GM18511 (cell line): Measurements from ENCODE around the gene BCR.

Source experiments
- ATAC-seq: cut with Tn5 transposase; IDR thresholded peaks from one replicate; pipeline ENCODE4 v1.9.1; 2021; ENCODE audit warnings: mild to moderate bottlenecking, moderate library complexity; ENCODE audit not compliant: unreplicated experiment

The BCR gene

GRCh38 chr22:23272834-23273233 is 92.5 kb downstream of the BCR start:
- no peak for ATAC-seq

DNA sequence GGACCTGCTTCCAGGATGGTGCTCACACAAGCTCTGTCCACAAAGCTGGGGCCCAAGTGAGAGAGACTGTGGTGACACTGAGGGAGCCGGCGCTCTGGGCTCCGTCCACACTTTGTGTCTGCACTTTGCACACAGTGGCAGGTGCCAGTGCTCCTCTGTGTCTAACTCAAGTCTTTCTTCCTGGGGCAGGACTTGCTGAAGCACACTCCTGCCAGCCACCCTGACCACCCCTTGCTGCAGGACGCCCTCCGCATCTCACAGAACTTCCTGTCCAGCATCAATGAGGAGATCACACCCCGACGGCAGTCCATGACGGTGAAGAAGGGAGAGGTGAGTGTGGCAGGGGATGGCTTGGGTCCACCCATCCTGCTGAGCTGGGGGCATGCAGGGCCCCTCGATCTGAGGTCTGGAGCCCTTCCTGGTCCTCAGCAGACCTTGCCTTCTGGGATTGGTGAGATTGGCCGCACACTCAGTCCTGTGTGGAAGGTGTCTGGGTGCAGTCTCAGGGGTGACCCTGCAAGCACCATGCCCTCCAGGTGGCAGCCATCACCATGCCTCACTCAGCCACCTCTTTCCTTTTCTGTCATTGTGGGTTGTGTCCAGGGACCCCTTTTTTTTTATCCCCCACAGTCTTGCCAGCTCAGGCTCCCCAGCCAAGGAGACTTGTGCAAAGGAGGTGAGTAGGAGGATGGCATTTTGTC is 93.3 kb downstream of the BCR start:
- ATAC-seq: no peak

DNA sequence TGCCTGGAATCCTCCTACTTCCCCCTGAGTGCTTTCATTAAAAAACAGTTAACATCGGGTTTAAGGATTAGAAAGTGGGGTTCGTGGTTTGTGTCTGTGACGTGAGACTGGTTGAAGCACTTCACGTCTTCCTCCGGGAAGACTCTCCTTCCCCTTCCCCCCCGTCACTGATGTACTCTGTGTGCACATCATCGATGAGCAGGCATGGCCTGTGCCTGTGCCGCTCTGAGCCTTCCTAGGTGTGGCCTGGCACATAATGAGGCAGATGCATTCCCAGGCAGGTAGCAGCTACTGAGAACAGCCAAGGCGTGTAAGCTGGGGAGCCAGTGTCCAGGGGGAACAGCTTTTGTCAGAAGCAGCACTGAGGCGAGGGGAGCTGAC is 93.8 kb downstream of the BCR start:
- ATAC-seq: no peak

GRCh38 chr22:23274891-23275694 is 94.8 kb downstream of the BCR start:
- ATAC-seq: no peak

DNA sequence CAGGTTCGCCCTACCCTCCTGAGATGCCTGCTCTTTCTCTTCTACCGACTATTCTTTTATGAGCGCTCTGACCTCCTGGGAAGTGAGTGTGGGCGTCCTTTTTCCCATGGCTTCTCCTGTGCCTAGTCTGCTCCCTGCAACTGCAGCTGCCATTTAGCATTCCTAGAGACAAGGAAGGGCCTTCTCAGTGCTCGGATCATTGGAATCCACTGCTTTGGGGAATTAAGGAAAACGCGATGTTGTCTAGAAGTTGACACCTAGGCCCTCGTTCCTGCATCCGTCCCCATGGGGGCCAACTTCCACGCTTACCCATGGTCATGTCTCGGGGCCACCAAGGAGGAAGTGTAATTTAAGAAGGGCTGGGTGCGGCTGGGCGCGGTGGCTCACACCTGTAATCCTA is 95.4 kb downstream of the BCR start:
- no peak for ATAC-seq

DNA sequence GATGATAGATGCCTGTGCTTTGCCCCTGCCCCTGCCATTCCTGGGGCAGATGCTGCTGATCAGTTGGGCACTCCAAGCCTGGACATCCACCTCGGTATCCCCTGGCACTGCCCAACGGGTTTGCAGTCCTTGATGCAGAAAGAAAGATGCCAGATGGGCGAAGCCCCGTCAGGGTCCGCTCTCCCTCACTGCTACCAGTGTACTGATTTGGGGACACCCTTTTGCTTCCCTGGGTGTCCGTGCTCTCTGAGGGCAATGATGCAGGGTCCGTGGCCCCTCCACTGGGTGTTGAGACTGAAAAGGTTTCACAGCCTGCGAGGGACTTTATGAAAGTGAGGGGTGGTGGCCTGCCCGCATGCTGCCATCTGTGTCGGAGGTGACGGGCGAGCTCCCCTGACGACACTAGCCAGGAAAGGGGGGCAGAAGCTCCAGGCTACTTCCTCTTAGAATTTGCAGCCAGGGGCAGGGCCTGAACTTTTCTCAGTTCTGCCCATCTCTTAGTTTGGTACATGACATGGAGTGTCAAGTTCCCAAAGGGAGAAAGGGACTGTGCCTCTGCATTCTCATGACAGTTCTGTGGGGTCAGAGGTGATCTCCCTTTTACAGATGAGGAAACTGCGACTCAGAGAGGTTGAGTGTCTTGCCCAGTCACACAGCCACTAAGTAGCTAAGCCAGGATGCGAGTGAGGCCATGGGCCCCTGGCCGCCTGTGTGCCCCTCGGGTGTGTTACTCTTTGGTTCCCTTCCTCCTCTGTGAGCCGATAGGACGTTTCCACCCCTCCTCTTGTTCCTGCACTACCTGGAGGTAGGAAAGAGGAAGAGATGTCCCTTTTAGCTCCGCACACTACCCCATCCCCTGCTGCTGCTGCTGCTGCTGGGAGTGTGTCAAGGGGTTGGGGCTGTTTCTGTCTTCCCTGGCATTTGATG is 96.6 kb downstream of the BCR start:
- no peak for ATAC-seq

GRCh38 chr22:23277583-23278295 is 97.4 kb downstream of the BCR start:
- no peak for ATAC-seq

GRCh38 chr22:23278883-23279675 is 98.8 kb downstream of the BCR start:
- no peak for ATAC-seq

- no peak for ATAC-seq
Observed at GRCh38 chr22:23279781-23280180, 99.5 kb downstream of the BCR start.

- no peak for ATAC-seq
Observed at GRCh38 chr22:23280356-23281052, 100.2 kb downstream of the BCR start.

DNA sequence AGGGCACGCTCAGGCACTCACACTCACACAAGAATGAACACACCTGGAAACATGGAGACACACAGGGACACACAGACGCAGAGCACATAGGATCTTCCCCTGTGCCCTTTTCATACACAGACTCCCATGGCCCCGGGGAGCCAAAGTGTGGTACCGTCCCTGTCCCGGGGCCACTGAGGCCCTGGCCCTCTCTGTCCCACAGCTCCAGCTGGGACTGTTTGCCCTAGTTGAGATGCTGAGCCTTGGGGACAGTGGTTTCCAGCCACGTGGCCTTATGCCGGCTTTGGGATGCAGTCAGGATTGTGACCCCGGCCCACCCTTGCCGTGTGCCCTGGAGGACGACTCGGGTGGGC is 100.7 kb downstream of the BCR start:
- ATAC-seq: no peak

DNA sequence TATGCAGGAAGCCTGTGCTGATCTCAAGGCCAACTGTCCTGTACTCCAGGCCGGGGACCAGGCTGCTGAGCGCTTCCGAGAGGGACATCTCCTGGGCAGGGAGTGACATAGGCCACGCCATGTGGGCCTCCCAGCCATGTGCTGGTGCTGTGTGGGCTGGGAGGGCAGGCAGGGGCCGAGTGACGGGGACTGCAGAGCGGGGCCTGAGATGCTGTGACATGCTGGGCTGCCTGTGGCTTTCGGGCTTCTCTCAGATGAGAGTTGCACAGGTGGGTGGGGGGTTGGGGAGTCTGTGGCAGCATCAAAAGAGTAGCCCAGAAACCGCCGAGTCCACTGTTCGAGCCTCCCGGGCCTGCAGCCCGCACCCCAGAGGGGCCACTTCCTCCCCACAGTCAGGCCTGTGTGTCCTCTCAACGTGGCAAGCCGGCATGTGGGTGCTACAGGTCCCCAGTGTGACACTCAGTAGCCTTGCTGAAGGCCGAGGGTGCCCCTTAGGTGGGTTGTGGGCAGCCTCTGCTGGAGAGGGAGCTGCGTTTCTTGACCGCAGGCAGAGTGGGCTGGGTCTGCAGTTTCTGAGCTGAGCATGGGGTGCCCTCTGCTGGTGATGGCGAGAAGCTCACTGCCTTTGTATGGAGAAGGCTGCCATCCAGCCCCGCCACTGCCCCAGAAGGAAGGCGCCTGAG is 101.2 kb downstream of the BCR start:
- ATAC-seq: no peak

DNA sequence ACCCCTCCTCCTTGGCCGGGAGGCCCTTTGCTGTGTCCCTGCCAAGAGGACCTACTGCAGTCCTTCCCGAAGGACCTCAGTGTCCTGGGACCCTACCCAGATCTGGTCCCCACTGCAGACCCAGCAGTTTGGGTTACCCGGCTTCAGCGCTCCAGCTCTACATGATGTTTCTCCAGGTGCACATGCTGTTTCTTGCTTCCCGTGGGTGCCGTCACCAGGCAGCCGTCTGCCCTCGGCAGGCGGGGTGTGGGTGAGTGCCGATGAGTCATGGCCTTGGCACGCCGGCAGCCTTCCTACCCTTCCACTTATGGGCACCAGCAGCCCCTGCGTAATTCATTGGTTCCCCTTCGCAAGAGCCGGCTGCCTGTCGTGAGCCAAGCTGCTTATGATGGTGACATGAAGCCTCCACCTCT is 101.8 kb downstream of the BCR start:
- no peak for ATAC-seq

DNA sequence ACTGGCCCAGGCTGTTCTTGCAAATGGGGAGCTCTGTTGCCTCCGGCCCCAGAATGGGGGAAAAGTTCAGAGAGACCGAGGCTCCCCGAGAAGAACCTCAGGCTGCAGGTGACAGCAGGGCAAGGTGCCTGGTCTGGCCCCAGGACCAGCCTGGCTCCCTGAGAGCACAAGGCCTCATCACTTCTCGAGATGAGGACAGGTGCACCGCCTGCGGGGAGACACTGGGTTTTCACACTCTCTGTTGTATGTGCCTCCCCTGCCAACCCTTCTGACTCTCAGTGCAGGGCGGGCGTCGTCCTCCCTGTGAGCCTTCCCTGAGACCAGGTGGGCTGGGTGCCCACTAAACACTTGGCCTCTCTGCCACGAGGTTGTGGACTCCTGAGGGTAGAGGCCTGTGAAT is 102.2 kb downstream of the BCR start:
- no peak for ATAC-seq

DNA sequence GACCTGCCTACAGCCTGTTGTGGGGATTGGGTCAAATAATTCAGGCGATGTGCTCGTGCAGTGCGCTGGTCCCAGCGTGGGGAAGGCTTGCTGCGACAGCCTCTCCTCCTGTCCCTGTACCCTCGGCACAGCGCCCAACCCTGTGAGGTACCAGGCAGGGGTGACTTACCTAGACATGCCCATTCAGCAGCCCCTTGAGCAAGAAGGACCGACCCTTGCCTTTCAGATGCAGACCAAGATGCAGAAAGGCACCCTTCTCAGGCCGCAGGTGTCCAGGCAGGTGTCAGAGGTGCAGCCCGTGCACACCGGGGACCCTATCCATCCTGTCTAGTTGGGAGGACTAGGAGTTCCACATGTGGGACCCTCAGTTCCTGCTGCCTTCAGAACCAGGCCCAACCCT is 102.7 kb downstream of the BCR start:
- no peak for ATAC-seq

GRCh38 chr22:23283591-23284503 is 103.5 kb downstream of the BCR start:
- ATAC-seq: no peak

GRCh38 chr22:23284504-23285033 is 104.3 kb downstream of the BCR start:
- ATAC-seq: no peak

- no peak for ATAC-seq
Observed at GRCh38 chr22:23285236-23285635, 104.9 kb downstream of the BCR start.
